GM19025 (cell line): ENCODE measurements around the gene IGDCC3.

ENCODE experiments used
- ATAC-seq: cut with Tn5 transposase; IDR thresholded peaks from one replicate; pipeline ENCODE4 v1.9.1; 2021; ENCODE audit warnings: mild to moderate bottlenecking, low read depth, moderate library complexity; ENCODE audit not compliant: unreplicated experiment

Gene IGDCC3

GRCh38 chr15:65330934-65331645, 46.7 kb downstream of the IGDCC3 start:
- ATAC-seq: no peak

DNA sequence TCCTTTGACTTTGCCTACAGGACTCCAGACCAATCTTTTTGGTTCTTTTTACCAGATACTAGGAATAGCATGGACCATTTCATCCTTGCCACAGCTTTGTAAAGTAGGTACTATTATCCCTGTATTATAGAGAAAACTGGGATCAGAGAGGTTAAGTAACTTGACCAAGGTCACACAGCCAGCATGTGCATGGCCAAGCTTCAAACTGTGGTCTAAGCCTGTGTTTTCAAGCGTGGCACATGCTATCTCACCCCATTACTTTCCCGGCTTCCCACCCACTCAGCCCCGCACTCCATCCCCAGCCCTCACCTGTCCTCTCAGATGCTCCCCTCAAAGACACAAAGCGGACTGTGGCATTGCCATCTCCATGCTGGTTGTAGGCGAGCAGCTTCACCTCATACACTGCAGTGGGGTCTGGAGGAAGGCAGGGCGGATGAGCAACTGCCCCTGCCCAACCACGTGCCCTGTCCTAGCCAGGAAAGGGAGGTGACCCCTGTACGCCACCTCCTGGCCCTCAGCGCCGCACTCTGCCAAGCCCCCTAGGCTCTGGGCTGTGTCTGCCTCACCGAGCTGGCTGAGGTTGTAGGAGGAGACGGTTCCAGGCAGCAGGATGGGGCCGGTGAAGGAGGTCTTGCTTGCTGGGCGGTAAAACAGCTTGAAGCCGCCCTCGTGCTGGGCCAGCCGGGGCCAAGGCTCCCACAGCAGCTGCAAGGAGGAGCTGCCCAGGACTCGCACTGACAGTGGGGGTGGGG, 47.6 kb downstream of the IGDCC3 start:
- no peak for ATAC-seq

GRCh38 chr15:65329288-65329983, 48.4 kb downstream of the IGDCC3 start:
- ATAC-seq: no peak

- ATAC-seq: no peak
These were observed 49.1 kb downstream of the IGDCC3 start for GRCh38 chr15:65328506-65329287.

DNA sequence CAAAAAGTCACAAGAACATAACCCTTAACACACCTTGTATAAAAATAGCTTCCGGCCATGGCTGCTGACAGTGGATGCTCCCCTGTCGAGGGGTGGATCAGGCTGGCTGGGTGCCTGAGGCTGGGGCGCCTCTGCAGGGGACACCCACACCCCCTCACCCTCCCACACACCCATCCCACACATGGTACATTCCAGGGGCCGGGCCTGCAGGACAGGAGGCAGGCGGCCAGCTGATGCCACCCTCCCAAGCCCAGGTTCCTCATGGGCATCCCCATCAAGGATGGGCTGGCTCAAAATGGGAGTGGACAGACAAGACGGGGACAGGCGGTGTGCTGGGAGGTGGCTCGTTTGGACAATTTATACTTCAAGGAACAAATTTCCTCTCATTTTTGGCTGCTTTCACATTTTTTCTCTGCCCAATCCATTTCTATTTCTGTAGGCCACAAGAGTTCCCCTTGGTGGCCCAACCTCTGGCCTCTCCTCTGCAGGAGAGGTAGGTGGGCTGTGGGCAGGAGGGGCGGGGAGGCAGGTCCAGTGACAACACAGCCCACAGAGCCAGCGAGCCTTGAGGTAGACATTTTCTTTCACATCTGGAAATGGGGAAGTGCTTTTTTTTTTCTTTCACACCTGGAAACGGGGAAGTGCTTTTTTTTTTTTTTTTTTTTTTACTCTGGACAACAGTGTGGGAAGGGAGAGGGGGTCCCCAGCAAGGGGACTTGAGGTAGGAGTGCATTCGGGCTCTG, 50.0 kb downstream of the IGDCC3 start:
- no peak for ATAC-seq

GRCh38 chr15:65326818-65327217, 51.0 kb downstream of the IGDCC3 start:
- ATAC-seq: no peak

GRCh38 chr15:65326117-65326526, 51.7 kb downstream of the IGDCC3 start:
- ATAC-seq: no peak

- ATAC-seq: no peak
These were observed 54.7 kb downstream of the IGDCC3 start for GRCh38 chr15:65323071-65323511.

- no peak for ATAC-seq
These were observed 58.9 kb downstream of the IGDCC3 start for GRCh38 chr15:65318870-65319356.

GRCh38 chr15:65312400-65312916, 65.3 kb downstream of the IGDCC3 start:
- no peak for ATAC-seq

DNA sequence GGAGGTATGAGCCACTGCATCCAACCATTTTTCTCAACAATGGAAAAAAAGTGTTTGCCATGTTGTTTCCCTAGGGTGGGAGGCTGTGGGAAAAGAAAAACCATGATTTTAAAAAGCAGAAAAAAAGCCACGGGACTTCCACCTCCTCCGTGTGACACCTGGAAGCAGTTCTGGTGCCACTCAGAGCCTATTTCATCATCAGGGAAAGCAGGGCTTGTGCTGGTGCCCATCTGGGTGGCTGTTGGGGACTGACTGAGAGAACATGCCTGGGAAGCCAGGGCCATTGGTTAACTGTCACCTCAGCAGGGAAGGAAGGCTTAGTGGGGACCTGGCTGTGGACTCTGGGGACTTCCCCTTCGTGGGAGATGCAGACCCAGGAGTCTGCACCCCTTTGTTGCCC, 66.0 kb downstream of the IGDCC3 start:
- ATAC-seq: no peak

DNA sequence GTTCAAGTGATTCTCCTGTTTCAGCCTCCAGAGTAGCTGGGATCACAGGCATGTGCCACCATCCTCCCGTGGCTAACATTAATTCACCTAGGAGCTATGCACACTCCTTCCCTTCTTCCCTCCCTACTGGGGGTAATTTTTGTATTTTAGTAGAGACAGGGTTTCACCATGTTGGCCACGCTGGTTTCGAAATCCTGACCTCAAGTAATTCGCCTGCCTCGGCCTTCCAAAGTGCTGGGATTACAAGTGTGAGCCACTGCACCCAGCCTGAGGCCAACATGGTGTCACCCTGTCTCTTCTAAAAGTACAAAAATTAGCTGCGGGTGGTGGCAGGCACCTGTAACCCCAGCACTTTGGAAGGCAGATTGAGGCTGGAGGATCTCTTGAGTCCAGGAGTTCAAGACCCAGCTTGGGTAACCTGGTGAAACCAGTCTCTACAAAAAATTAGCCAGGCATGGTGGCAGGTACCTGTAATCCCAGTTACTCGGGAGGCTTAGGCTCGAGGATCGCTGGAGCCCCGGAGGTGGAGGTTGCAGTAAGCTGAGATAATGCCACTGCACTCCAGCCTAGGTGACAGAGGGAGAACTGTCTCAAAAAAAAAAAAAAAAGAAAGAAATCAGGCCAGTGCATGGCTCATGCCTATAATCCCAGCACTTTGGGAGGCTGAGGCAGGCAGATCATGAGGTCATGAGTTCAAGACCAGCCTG, 67.2 kb downstream of the IGDCC3 start:
- ATAC-seq: no peak

DNA sequence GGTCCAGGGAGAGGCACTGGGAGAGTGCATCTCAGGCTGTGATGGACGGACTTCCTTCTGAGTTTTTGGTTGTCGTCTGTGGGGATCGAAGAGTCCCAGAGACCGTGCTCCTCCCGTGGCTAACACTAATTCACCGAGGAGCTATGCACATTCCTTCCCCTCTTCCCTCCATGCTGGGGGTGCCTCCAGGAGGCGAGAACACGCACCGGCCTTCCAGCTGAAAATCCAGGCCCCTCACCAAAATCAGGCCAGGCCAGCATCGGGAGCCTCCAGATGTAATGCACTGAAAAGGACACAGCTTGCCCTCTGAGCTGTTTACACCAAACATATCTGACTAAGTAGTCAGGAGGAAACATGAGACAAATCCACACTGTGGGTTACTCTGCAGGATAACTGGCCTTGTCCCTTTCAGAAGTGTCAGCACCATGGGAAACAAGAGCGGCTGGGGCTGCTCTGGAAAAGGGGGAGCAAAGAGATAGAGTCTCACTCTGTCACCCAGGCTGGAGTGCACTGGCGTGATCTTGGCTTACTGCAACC, 67.9 kb downstream of the IGDCC3 start:
- no peak for ATAC-seq

DNA sequence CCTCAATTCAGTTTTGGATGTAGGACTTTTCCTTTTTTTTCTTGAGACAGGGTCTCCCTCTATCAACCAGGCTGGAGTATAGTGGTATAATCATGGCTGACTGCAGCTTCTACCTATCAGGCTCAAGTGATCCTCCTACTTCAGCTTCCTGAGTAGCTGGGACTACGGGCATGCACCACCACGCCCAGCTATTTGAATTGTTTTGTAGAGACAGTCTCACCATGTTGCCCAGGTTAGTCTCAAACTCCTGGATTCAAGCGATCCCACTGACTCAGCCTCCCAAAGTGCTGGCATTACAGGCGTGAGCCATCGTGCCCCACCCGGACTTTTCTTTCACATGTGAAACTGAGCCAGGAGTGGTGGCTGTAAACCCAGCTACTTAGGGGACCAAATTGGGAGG, 69.8 kb downstream of the IGDCC3 start:
- ATAC-seq: no peak

DNA sequence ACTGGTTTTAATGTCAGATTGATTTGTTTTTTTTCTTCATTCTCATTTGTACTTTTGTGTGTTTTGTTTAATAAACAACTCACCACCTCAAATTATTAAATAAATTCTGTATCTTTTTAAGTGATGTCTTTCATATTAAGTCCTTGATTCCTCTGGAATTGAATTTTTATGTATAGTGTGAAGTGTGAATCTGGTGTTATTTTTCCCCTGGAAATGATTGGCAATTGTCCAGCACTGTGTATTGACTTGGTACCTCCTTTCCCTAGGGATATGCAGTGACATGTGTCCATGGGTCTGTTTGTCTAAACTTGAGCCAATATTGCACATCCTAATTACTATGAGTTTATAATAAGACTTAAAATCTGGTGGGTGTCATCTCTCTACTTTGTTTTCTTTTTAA, 71.3 kb downstream of the IGDCC3 start:
- ATAC-seq: no peak

DNA sequence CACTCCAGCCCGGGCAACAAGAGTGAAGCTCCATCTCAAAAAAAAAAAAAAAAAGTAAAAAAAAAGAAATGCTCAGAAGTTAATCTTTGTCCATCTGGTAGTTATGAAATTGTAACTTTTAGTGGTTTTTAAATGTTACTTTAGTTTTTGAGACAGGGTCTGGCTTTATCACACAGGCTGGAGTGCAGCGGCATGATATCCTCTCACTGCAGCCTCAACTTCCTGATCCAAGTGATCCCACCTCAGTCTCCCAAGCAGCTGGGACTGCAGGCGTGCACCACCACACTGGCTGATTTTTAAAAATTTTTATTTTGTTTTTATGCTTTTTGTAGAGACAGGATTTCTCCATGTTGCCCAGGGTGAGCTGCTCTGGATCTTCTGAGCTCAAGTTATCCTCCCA, 72.0 kb downstream of the IGDCC3 start:
- ATAC-seq: no peak

DNA sequence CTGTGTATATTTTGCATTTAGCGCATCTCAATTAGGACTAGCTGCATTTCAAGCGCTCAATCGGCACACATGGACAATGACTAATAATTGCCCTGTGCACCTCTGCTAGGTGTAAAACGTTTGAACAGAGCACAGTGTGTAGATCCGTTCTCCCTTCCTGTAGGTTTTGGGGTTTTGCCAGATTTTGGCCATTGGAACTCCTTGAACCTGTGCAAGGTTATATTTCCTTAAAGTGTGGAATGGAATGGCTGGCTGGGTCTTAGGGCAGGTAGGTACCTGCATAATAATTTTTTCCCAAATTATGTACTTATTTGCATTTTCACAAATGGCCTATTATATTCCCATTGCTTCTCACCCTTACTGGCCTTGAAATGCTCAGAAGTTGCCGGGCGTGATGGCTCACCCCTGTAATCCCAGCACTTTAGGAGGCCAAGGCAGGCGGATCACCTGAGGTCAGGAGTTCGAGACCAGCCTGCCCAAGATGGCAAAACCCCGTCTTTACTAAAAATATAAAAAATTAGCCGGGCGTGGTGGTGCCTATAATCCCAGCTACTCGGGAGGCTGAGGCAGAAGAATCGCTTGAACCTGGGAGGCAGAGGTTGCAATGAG, 72.5 kb downstream of the IGDCC3 start:
- ATAC-seq: no peak
